AG10803 (cell line): Measurements from ENCODE around the gene DBNDD1.

ENCODE experiments used
- DNase-seq: peaks from one replicate; pipeline ENCODE4 v3.0.0; 2010; ENCODE audit warnings: low read depth
- H3K4me3 ChIP-seq: 2 replicates; pipeline ENCODE4 v1.5.1; 2011; ENCODE audit warnings: mild to moderate bottlenecking, low read length, control low read depth
- TF ChIP-seq, protein P1 (sequence below): conservative IDR thresholded peaks from 2 replicates; pipeline ENCODE4 v1.5.1; 2011; ENCODE audit warnings: mild to moderate bottlenecking, low read length, control low read depth, inconsistent platforms

DBNDD1 gene

DNA sequence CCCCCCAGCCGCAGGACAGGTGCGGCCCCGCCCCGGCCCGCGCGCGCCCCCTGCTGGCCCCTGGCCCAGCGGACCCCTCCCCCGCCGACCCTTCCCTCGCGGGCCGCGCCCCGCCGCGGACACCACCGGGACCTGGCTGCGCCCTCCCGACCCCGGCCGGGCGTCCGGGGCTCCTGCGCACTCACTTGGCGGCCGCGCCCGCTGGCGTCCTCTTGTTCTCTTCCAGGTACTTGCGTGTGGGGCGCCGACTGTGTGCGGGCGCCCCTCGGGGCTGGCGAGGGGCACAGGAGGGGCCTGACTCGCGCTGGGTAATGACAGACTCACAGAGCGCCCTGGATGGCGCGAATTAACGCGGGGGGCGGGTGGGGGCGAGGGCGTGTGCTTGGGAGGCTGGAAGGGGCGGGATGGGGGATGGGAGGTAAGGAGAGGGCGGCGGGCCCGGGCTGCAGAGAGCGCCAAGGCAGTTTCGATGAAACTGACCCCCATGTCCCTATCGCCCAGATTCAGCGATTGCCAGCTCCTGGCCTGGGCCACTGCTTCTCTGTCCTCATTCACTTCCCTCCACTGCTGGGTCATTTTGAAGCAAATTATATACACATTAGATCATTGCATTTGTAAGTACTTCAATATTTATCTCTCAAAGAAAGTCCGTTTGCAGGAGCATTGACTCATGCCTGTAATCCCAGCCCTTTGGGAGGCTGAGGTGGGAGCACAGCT is 445 bp upstream of the DBNDD1 start:
- DNase-seq, result peak; percentile 46
- H3K4me3 ChIP-seq, result peak overlapping the region; percentile 56
- TF ChIP-seq, protein P1, sequence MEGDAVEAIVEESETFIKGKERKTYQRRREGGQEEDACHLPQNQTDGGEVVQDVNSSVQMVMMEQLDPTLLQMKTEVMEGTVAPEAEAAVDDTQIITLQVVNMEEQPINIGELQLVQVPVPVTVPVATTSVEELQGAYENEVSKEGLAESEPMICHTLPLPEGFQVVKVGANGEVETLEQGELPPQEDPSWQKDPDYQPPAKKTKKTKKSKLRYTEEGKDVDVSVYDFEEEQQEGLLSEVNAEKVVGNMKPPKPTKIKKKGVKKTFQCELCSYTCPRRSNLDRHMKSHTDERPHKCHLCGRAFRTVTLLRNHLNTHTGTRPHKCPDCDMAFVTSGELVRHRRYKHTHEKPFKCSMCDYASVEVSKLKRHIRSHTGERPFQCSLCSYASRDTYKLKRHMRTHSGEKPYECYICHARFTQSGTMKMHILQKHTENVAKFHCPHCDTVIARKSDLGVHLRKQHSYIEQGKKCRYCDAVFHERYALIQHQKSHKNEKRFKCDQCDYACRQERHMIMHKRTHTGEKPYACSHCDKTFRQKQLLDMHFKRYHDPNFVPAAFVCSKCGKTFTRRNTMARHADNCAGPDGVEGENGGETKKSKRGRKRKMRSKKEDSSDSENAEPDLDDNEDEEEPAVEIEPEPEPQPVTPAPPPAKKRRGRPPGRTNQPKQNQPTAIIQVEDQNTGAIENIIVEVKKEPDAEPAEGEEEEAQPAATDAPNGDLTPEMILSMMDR, result no peak

DNA sequence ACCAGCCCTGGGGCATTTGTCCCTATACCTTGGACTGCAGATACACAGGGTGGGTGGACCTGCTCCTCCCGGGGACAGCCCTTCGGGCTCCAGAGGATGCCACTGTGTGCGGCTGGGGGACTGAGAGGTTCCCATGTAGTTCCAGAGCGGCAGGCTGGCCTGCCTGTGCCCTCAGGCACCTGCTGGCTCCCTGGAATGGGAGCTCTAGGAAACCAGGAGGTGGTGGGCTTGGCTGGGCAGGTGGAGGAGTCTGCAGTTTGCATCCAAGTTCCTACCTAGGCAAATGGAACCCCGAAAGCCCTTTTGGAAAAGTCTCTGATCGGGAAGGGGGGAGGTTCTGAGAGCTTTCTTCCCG is 982 bp downstream of the DBNDD1 start:
- DNase-seq, result no peak
- TF ChIP-seq, protein P1, result no peak
- H3K4me3 ChIP-seq, result no peak overlapping the region

GRCh38 chr16:90016339-90016950 is 2.8 kb downstream of the DBNDD1 start:
- TF ChIP-seq, protein P1, result no peak
- H3K4me3 ChIP-seq, result no peak overlapping the region
- DNase-seq, result no peak

GRCh38 chr16:90015586-90016338 is 3.5 kb downstream of the DBNDD1 start:
- no peak for DNase-seq
- H3K4me3 ChIP-seq, result no peak overlapping the region
- TF ChIP-seq, protein P1, result no peak

DNA sequence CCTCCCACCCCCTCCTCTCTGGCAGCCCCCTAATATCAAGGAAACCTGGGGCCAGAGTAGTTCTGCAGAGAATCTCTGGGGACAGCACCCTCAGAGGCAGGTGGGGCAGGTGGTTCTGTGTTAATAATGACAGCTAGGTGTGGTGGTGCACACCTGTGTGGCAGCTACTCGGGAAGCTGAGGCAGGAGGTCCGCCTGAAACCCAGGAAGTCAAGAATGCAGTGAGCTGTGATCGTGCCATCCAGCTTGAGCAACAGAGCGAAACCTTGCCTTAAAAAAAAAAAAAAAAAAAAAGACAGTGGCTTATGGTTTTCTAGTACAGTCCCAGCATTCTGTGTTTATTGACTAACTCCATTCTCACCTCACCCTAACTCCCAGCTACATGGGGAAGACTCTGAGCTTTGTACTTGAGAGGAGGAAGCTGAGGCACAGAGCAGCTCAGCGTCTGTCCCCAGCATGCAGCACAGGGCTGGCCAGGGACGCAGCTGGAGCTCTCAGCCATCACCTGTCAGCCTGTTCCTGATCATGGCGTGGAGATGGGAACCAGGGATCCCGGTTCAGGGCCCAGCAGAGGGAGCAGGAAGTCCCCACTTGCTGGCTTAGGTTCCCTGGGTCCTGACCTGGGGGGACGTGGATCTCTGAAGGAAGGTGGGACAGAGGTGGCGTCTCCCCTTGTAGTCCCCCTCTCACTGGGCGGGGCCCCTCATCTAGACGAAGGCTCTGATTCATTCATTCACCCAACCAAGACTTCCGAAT is 6.1 kb downstream of the DBNDD1 start:
- H3K4me3 ChIP-seq, result no peak overlapping the region
- no peak for DNase-seq
- TF ChIP-seq, protein P1, result no peak

DNA sequence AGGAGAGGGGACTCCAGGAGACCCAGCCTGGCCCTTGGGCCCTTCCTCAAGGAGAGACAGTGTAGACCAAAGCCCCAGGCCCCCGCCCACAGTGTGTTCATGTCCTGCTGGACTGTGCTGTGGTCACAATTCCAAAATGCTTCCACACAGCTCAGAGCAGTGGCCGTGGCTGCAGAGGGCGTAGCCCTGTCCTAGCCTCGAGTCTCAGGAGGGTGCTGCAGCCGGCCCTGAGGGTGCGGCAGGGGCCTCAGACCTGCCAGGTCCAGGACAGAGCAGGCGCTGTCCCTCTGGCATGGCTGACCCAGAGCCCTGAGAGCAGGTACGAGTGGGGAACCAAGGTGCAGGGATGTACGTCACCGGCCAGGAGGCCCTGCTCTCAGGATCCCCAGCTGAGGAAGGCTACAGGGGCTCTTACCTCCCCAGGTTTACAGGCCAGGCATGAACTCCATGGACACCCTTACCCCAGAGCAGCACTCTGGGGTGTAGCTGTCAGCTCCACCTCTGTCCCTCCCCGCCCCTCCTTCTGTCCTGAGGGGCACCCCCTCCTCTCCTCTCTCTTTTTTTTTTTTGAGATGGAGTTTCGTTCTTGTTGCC is 7.3 kb downstream of the DBNDD1 start:
- no peak overlapping the region for H3K4me3 ChIP-seq
- no peak for DNase-seq
- TF ChIP-seq, protein P1, result no peak
